Measurements from ENCODE around the gene ZNF467.

ZNF467 gene

GRCh38 chr7:149733131-149733923, 40.1 kb downstream of the ZNF467 start:
- no peak overlapping the region for H3K4me2 ChIP-seq (ENCODE audit: low read depth, low read length)

GRCh38 chr7:149732611-149733010, 40.8 kb downstream of the ZNF467 start:
- no peak overlapping the region for H3K27ac ChIP-seq (ENCODE audit: low read length)
- H3K4me1 ChIP-seq (ENCODE audit: low read length): no peaks in the 10 kb centered on the region
- no peak for TF ChIP-seq EZH2phosphoT487 (IDR thresholded peaks at IDR 0.05; ENCODE audit: low read length)
- TF ChIP-seq CTCF (IDR thresholded peaks at IDR 0.05; ENCODE audit: low read length): no peak
- no peak for TF ChIP-seq EZH2 (optimal IDR thresholded peaks at IDR 0.05; ENCODE audit: low read depth, low read length)
- no peaks in the 10 kb centered on the region for H3K9me2 ChIP-seq (replicated peaks; ENCODE audit: insufficient read depth, low read length)
- no peaks in the 10 kb centered on the region for H3K9me3 ChIP-seq (replicated peaks; ENCODE audit: insufficient read depth, low read length)
- no peak overlapping the region for H2AFZ ChIP-seq (ENCODE audit: low read length)
- H3K36me3 ChIP-seq (replicated peaks; ENCODE audit: insufficient read depth, low read length): no peaks in the 10 kb centered on the region
- H3K9ac ChIP-seq (ENCODE audit: low read length): no peak overlapping the region
- no peak overlapping the region for H3K4me3 ChIP-seq (ENCODE audit: low read length)
- no peaks in the 10 kb centered on the region for H3K79me2 ChIP-seq (ENCODE audit: low read length)
- H3F3A ChIP-seq (ENCODE audit: insufficient read depth, low read length): no peaks in the 10 kb centered on the region
- DNase-seq: no peak
- no peaks in the 10 kb centered on the region for H4K20me1 ChIP-seq (ENCODE audit: insufficient read depth, low read length)
- no peak overlapping the region for H3K4me2 ChIP-seq (ENCODE audit: low read depth, low read length)
- H3K27me3 ChIP-seq (replicated peaks; ENCODE audit: insufficient read depth, low read length): no peaks in the 10 kb centered on the region

More at GRCh38 chr7:149733131-149733923, 40.1 kb downstream of the ZNF467 start:
- Histone ChIP-seq H3K27me3 (replicated peaks; ENCODE audit: insufficient read depth, low read length) (no peaks in the 10 kb centered on the region), H3K9ac (ENCODE audit: low read length) (no peak overlapping the region), H3K4me3 (ENCODE audit: low read length) (no peak overlapping the region), H3K9me2 (replicated peaks; ENCODE audit: insufficient read depth, low read length) (no peaks in the 10 kb centered on the region), H3K79me2 (ENCODE audit: low read length) (no peaks in the 10 kb centered on the region), H3K9me3 (replicated peaks; ENCODE audit: insufficient read depth, low read length) (no peaks in the 10 kb centered on the region), H4K20me1 (ENCODE audit: insufficient read depth, low read length) (no peaks in the 10 kb centered on the region), H2AFZ (ENCODE audit: low read length) (no peak overlapping the region), H3K36me3 (replicated peaks; ENCODE audit: insufficient read depth, low read length) (no peaks in the 10 kb centered on the region), H3K27ac (ENCODE audit: low read length) (no peak overlapping the region), H3K4me1 (ENCODE audit: low read length) (no peaks in the 10 kb centered on the region), H3F3A (ENCODE audit: insufficient read depth, low read length) (no peaks in the 10 kb centered on the region)
- no peak for DNase-seq
- TF ChIP-seq CTCF (IDR thresholded peaks at IDR 0.05; ENCODE audit: low read length) (no peak), EZH2phosphoT487 (IDR thresholded peaks at IDR 0.05; ENCODE audit: low read length) (no peak), EZH2 (optimal IDR thresholded peaks at IDR 0.05; ENCODE audit: low read depth, low read length) (no peak)

DNA sequence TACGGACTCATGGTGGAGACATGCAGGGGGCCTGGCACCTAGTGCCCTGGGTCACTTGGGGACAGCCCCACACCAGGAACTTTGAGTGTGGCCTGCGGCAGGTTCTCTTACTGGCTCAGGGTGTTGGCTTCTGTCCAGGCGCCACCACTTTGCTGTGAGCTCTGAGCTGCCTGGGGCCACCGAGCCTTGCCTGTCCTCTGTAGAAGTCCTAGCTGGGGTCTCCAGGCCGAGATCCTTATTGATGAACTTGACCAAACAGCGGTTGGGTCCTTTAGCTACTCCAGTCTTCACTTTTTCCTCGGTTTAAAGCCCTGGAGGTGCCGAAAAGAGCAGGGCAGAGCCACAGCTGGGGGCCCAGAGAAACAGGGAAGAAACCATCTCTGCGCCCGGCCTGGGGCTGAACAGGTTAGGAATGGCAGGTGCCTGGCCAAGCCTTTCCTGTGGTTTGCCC, 41.3 kb downstream of the ZNF467 start:
- H3K4me1 ChIP-seq (ENCODE audit: low read length): no peaks in the 10 kb centered on the region
- H3F3A ChIP-seq (ENCODE audit: insufficient read depth, low read length): no peaks in the 10 kb centered on the region
- no peak overlapping the region for H2AFZ ChIP-seq (ENCODE audit: low read length)
- H3K9me2 ChIP-seq (replicated peaks; ENCODE audit: insufficient read depth, low read length): no peaks in the 10 kb centered on the region
- no peaks in the 10 kb centered on the region for H3K79me2 ChIP-seq (ENCODE audit: low read length)
- H3K4me3 ChIP-seq (ENCODE audit: low read length): no peak overlapping the region
- TF ChIP-seq EZH2 (optimal IDR thresholded peaks at IDR 0.05; ENCODE audit: low read depth, low read length): no peak
- TF ChIP-seq EZH2phosphoT487 (IDR thresholded peaks at IDR 0.05; ENCODE audit: low read length): no peak
- TF ChIP-seq CTCF (IDR thresholded peaks at IDR 0.05; ENCODE audit: low read length): no peak
- no peaks in the 10 kb centered on the region for H3K27me3 ChIP-seq (replicated peaks; ENCODE audit: insufficient read depth, low read length)
- DNase-seq: no peak
- H3K9me3 ChIP-seq (replicated peaks; ENCODE audit: insufficient read depth, low read length): no peaks in the 10 kb centered on the region
- H3K4me2 ChIP-seq (ENCODE audit: low read depth, low read length): no peak overlapping the region
- no peaks in the 10 kb centered on the region for H4K20me1 ChIP-seq (ENCODE audit: insufficient read depth, low read length)
- H3K27ac ChIP-seq (ENCODE audit: low read length): no peak overlapping the region
- H3K36me3 ChIP-seq (replicated peaks; ENCODE audit: insufficient read depth, low read length): no peaks in the 10 kb centered on the region
- H3K9ac ChIP-seq (ENCODE audit: low read length): no peak overlapping the region
